ENCODE measurements around the gene BRD9.

DNA sequence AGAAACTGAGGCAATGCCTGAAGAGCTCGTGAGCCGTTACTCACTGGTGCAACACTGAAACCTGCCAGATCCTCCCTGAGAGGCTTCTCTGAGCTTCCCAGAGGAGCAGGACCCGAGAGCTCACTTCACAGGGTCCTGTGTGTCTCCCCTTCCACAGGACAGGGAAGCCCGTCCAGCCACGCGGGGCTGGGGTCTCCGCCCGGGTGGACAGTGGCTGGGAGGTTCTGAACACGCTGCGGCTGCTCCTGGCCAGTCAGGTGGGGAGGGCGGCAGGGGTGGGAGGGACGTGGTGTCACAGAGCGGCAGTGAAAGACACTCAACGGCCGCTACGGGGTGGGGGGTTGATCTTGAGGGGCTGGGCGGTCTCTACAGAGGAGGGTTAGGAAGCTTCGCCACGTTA is 41.5 kb downstream of the BRD9 start:
- TF ChIP-seq GATA2 (IDR thresholded peaks at IDR 0.05; ENCODE audit: low read depth, low read length) (no peak), GATA3 (IDR thresholded peaks at IDR 0.05; ENCODE audit: low read depth, low read length) (no peak)

All from SH-SY5Y (cell line).